NCI-H460 (cell line): ENCODE results near the gene OPRM1. TPM values are rescaled to one million over a fixed set of nuclear protein-coding genes. Genes with fewer than 3 reads are reported as not detected.

ENCODE experiments used
- DNase-seq: peaks from one replicate; pipeline ENCODE4 v3.0.0-alpha.2; 2016; ENCODE audit warnings: low read depth; ENCODE audit errors: extremely low read depth
- total RNA-seq: library from RNA; depleted of rRNA; stranded (reverse); fragments of >200 nt; shearing (Covaris generic); gene quantifications from 2 replicates; pipeline ENCODE4 v1.2.3, GENCODE V29; 2014

Gene OPRM1
- total RNA-seq, 1 experiment from 2014 or later: not detected

- DNase-seq: no peak
Measured at GRCh38 chr6:154080461-154081189, 41.6 kb downstream of the OPRM1 start.

GRCh38 chr6:154086510-154086909 lies 47.5 kb downstream of the OPRM1 start:
- DNase-seq: no peak

DNA sequence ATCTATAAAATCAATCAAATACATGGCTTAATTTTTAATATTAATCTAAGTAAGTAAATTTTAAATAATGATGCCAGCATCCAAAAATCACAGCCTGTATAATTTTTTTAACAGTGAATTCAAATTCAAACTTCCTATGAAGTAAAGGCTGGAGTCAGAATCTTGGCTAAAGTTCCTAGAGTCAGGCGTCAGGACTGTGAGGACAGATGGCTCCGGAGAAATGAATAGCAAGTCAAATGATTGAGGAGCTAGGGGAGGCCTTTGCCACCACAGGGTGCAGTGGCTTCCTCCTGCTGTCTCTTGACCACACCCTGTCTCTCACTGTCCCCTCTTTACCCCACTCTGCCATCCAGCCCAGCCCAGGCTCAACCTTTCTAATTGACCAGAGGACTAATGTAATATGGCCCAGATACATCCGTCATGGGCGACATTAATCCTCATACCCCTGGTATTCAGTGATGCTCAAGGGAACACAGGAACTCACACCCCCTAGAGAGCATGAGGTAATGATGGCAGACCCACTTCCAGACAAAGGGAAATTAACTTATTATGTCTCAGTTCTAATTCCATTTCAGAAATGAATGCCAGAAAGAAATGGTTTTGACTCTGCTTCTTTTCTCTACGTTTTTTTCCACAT lies 53.4 kb downstream of the OPRM1 start:
- no peak for DNase-seq

- no peak for DNase-seq
Measured at GRCh38 chr6:154093231-154094044, 54.4 kb downstream of the OPRM1 start.

GRCh38 chr6:154095571-154095970 lies 56.5 kb downstream of the OPRM1 start:
- no peak for DNase-seq

DNA sequence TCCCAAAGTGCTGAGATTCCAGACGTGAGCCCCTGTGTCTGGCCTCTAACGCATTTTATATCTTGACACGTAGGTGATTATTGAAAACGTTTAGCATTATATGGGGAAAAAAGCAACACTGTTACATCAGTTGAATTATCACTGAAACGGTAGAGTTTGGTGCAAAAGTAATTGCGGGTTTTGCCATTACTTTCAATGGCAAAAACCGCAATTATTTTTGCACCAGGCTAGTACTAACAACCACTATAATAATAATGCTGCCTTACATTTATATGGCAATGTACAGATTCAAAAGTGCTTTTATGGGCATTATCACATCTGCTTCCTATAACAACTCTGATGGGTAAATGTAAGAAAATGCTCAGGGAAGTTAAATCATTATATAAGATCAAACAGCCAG lies 57.3 kb downstream of the OPRM1 start:
- DNase-seq: no peak

- no peak for DNase-seq
Measured at GRCh38 chr6:154096834-154097233, 57.8 kb downstream of the OPRM1 start.

GRCh38 chr6:154099211-154099610 lies 60.2 kb downstream of the OPRM1 start:
- no peak for DNase-seq

DNA sequence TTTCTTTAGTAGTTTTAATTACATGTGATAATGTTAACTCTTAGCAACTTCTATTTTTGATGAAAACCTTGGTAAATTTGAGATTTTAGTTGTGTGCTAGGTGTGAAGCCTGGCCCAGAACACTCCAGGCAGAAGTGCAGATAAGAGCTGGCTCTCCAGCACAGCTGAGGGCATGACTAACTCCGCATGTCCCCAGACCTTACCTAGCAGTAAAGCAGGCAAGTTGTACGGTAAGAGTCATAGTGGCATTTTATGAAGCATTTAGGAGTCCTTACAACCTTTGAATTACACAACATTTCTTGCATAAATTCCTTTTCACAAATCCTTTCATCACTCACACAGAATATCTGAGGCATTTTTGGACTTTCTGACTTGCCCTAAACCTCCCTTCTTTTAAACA lies 67.2 kb downstream of the OPRM1 start:
- no peak for DNase-seq

DNA sequence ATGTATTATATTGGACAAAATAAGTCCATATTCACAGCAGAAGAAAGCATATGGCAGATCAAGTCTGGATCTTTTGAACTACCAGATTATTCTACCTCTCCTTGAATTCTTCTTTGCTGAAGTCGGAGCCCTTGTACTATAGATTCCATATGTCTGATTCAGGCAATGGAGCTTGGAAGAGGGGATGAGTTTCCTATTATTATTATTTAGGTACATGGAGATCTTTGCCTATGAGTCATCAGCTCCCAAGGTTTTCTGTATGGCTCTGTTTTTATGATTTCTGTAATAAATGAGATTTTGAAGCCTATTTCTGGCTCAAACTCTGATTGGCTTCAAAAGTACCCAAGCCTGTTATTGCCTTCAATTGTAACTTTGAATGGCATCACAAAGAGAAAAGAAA lies 72.0 kb downstream of the OPRM1 start:
- DNase-seq: no peak

- no peak for DNase-seq
Measured at GRCh38 chr6:154112181-154112809, 73.3 kb downstream of the OPRM1 start.

DNA sequence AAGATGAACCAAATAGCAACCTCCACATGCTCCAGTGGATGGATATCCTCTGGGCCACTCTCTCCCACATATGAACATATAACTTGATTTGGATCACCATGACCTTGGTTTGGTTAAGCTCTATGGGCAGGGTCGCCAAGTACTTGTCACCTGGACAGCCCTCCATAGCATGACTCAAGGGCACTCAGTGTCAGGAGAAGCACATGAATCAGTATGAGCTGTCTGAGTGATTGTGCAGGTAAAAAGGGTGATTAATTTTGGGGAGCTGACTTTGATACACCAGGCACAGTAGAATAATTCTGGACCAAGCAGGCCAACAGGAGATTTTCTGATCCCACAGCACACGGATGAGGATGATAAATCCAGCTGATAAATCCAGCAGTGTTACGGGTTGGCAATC lies 74.4 kb downstream of the OPRM1 start:
- no peak for DNase-seq

DNA sequence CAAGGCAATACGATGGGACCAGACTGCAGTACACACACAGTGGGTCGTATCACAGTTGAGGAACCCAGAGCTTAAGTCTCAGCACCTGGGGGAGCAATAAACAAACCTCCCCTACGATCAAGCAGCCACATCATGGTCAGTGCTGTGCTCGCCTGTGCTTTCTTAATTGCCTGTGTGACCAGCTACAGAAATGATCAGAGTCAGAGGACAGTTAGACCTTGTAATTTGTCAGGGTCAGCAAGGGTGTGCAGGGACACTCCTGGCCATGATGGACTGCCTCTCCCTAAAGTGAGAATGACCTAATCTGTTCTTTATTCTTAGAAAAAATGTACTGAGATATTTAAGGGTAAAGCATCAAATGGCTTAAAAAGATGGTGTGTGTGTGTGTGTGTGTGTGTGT lies 78.4 kb downstream of the OPRM1 start:
- no peak for DNase-seq

GRCh38 chr6:154122195-154122925 lies 83.3 kb downstream of the OPRM1 start:
- no peak for DNase-seq

DNA sequence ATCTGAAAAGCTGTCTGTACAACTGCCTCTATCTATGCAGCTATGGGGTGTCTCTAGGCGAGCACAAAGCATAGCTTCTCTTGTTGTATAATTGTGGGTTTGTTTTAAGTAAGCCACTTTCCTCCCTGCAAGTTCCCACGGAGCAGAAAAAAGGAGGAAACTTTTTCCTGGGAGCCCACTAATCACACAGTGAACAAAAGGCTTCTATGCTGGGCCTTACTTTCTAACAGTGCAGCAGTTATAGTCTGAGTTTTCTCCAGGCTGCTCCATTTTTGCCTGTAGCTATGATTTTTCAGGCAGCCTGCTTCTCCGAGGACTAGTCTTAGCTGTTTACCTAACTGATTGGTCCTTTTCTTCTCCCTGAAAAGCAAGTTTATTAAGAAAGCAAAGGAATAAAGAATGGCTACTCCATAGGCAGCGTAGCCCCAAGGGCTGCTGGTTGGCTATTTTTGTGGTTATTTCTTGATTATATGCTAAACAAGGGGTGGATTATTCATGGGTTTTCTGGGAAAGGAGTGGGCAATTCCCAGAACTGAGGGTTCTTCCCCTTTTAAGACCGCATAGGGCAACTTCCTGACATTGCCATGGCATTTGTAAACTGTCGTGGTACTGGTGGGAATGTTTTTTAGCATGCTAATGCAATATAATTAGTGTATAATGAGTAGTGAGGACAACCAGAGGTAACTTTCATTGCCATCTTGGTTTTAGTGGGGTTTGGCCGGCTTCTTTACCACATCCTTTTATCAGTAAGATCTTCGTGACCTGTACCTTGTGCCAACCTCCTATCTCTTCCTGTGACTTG lies 84.3 kb downstream of the OPRM1 start:
- no peak for DNase-seq

DNA sequence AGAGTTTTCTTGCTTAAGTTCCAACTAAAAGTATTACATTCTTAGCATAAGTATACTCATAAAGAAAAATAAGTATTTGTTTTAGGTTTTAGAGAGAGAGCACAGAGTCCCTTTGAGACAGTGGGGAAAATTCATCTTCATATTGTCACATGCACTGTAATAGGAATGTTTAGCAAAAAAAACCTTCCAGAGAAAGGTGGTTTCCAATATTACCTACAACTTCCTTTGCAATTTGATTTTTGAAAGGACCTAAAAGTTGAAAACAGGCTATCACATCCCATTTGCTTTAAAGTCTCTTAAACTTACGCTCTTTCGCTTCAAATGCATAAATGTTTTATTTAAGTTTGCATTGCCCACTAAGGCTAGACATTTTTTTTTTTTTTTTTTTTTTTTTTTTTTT lies 86.4 kb downstream of the OPRM1 start:
- no peak for DNase-seq

- no peak for DNase-seq
Measured at GRCh38 chr6:154127657-154128056, 88.6 kb downstream of the OPRM1 start.

DNA sequence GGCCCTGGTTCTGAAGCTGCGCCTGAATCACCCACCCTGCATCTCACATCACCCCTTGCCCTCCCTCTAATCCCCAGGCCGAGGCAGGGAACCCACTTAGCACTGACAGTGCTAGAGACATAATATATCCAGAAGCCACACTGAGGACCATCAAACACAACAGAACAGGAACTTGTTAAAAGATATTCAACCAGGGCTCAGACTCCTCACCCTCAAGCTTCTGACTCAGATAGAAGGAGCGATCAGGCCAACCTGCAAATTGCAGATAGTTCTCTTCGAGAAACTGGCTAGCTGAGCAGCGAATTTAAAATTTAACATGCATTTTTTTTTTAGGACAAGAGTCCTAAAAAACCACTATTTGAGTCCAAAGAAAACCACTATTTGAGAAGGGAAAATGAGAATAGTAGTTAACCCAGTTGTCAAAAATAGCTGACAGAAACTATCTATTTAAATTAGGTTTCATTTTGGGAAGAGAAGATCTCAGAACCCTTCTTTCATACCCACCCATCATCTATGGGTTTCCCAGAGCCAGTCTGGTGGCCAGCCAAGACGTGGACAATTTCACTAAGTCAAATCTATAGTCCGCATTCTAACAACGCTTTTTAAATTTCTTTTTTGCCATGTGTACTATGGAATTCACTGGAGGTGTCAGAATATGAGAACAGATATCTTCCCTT lies 95.6 kb downstream of the OPRM1 start:
- DNase-seq: no peak

GRCh38 chr6:154138793-154139192 lies 99.8 kb downstream of the OPRM1 start:
- no peak for DNase-seq
